H1 (cell line): Measurements from ENCODE around the gene GNAS. TPM values are rescaled to one million over a fixed set of nuclear protein-coding genes. Genes with fewer than 3 reads are reported as not detected.

Experiments
- ASH2L ChIP-seq: fragments of 200-600, 300-600 bp; sonication (generic); IDR thresholded peaks from one replicate; pipeline ENCODE4 v1.7.1; 2017; ENCODE audit warnings: low read length
- ATF3 ChIP-seq: IDR thresholded peaks from 2 replicates; pipeline ENCODE4 v1.6.1; 2011; ENCODE audit warnings: low read depth, mild to moderate bottlenecking, low read length; ENCODE audit not compliant: insufficient read depth
- CEBPB ChIP-seq: IDR thresholded peaks from 2 replicates; pipeline ENCODE4 v1.6.1; 2012; ENCODE audit warnings: low read depth, low read length
- CHD2 ChIP-seq: IDR thresholded peaks from 2 replicates; pipeline ENCODE4 v1.6.1; 2012; ENCODE audit warnings: low read length, improper control_type of control experiment
- CHD7 ChIP-seq: fragments of 300-600 bp; sonication (generic); IDR thresholded peaks from 2 replicates; pipeline ENCODE4 v1.7.1; 2012; ENCODE audit warnings: low read length, moderate library complexity, mild to moderate bottlenecking, inconsistent platforms; ENCODE audit not compliant: insufficient replicate concordance
- CREB1 ChIP-seq: IDR thresholded peaks from 2 replicates; pipeline ENCODE4 v1.6.1; 2012; ENCODE audit warnings: inconsistent platforms
- GTF2F1 ChIP-seq: IDR thresholded peaks from 2 replicates; pipeline ENCODE4 v1.6.1; 2012; ENCODE audit warnings: low read depth, low read length, improper control_type of control experiment, borderline replicate concordance
- JUND ChIP-seq: IDR thresholded peaks from 2 replicates; pipeline ENCODE4 v1.6.1; 2011; ENCODE audit warnings: mild to moderate bottlenecking, improper control_type of control experiment, low read length
- NRF1 ChIP-seq: IDR thresholded peaks from 2 replicates; pipeline ENCODE4 v1.6.1; 2011; ENCODE audit warnings: mild to moderate bottlenecking, low read depth, low read length, improper control_type of control experiment
- RAD21 ChIP-seq, 2 experiments: IDR thresholded peaks in 1 of 2; conservative IDR thresholded peaks in 1 of 2; 2 replicates each; pipeline ENCODE4 v1.6.1; 2011; ENCODE audit warnings: low read depth in 2 of 2, low read length in 2 of 2, improper control_type of control experiment in 1 of 2, inconsistent platforms in 1 of 2, mild to moderate bottlenecking in 1 of 2, moderate library complexity in 1 of 2
- SP4 ChIP-seq: IDR thresholded peaks from 2 replicates; pipeline ENCODE4 v1.6.1; 2012; ENCODE audit warnings: low read length, inconsistent platforms
- TEAD4 ChIP-seq: IDR thresholded peaks from 2 replicates; pipeline ENCODE4 v1.6.1; 2012; ENCODE audit warnings: low read depth, low read length, inconsistent platforms, mixed read lengths
- polyA plus RNA-seq, 7 experiments: library from polyadenylated mRNA; depleted of rRNA in 3 of 7; stranded (reverse) in 5 of 7; unstranded in 2 of 7; fragments of >200 nt in 5 of 7; fragments of 200-250 nt in 2 of 7; gene quantifications; 1 replicate in 5 of 7; 2 replicates in 1 of 7; 4 replicates in 1 of 7; pipeline versions ENCODE4 v1.2.1 to v1.2.3, GENCODE V29; 2011 to 2013; ENCODE audit warnings: missing spikeins in 2 of 7, mixed read lengths in 2 of 7
- total RNA-seq: library from RNA; stranded (reverse); fragmentation: NEBNext Ultra II Directional; extraction: Animal tissue kit (Norgen Biotek cat#: 25700); gene quantifications from 2 replicates; pipeline ENCODE4 v1.2.1, GENCODE V29; 2021

GNAS gene
- total and polyA plus RNA-seq, 2 of the 8 experiments (the other 6 are each of a cell fraction or from before 2014, with no cell fraction given), result 989 to 1,613 TPM

- TF ChIP-seq CHD7 (no peak), RAD21 (IDR thresholded peaks at IDR 0.05 in 1 of 2, conservative IDR thresholded peaks at IDR 0.05 in 1 of 2; ENCODE audit: low read depth in 2 of 2, low read length in 2 of 2) (peak; percentile 71 to 85), CHD2 (no peak), CEBPB (no peak), TEAD4 (no peak), SP4 (no peak), CREB1 (0 out of 2 replicates have a peak, but pooled peaks have one; percentile 7), GTF2F1 (no peak), JUND (no peak), NRF1 (no peak), ATF3 (no peak), ASH2L (no peak)
These were observed 13.0 kb upstream of the GNAS start (continued) for GRCh38 chr20:58839474-58839874.
